Left forelimb (tissue), 1 donor: ENCODE data around the gene MGST3.
"Not testable (repeated sequence)": the region's sequence is repeated elsewhere in the genome, so short reads cannot be mapped to it uniquely, and the experiment has no call there.

ENCODE experiments used
- DNase-seq: peaks from one replicate; pipeline ENCODE4 v3.0.0-alpha.2; 2018; ENCODE audit warnings: low spot score

Gene MGST3

GRCh38 chr1:165658766-165659580 lies 27.9 kb downstream of the MGST3 start:
- not testable (repeated sequence) for DNase-seq

- no peak for DNase-seq
Observed at GRCh38 chr1:165659581-165659895, 28.5 kb downstream of the MGST3 start.

- DNase-seq, result no peak
Observed at GRCh38 chr1:165661703-165662102, 30.7 kb downstream of the MGST3 start.

GRCh38 chr1:165662186-165662585 lies 31.2 kb downstream of the MGST3 start:
- no peak for DNase-seq

- DNase-seq, result no peak
Observed at GRCh38 chr1:165666152-165666825, 35.3 kb downstream of the MGST3 start.

- no peak for DNase-seq
Observed at GRCh38 chr1:165668184-165668583, 37.1 kb downstream of the MGST3 start.

GRCh38 chr1:165671526-165671925 lies 40.5 kb downstream of the MGST3 start:
- no peak for DNase-seq

GRCh38 chr1:165674599-165674998 lies 43.6 kb downstream of the MGST3 start:
- DNase-seq, result no peak

- DNase-seq, result no peak
Observed at GRCh38 chr1:165675794-165676193, 44.8 kb downstream of the MGST3 start.

- DNase-seq, result no peak
Observed at GRCh38 chr1:165678509-165678908, 47.5 kb downstream of the MGST3 start.

GRCh38 chr1:165679282-165680036 lies 48.4 kb downstream of the MGST3 start:
- DNase-seq, result no peak

- DNase-seq, result no peak
Observed at GRCh38 chr1:165680303-165680702, 49.3 kb downstream of the MGST3 start.

GRCh38 chr1:165680773-165681172 lies 49.7 kb downstream of the MGST3 start:
- not testable (repeated sequence) for DNase-seq

GRCh38 chr1:165683848-165684485 lies 52.9 kb downstream of the MGST3 start:
- DNase-seq, result no peak

- no peak for DNase-seq
Observed at GRCh38 chr1:165686121-165686970, 55.3 kb downstream of the MGST3 start.

GRCh38 chr1:165686971-165687433 lies 56.0 kb downstream of the MGST3 start:
- DNase-seq, result no peak

- no peak for DNase-seq
Observed at GRCh38 chr1:165688046-165688445, 57.0 kb downstream of the MGST3 start.

- no peak for DNase-seq
Observed at GRCh38 chr1:165695031-165695430, 64.0 kb downstream of the MGST3 start.

- DNase-seq, result no peak
Observed at GRCh38 chr1:165696625-165697100, 65.6 kb downstream of the MGST3 start.

GRCh38 chr1:165697491-165697880 lies 66.5 kb downstream of the MGST3 start:
- DNase-seq, result no peak
